Activated CD8-positive, alpha-beta T cell treated with anti-CD3 and anti-CD28 coated beads for 36 hours (primary cell): ENCODE measurements around the gene SMIM12. TPM values are rescaled to one million over a fixed set of nuclear protein-coding genes. Genes with fewer than 3 reads are reported as not detected.
"Not testable (repeated sequence)": the region's sequence is repeated elsewhere in the genome, so short reads cannot be mapped to it uniquely, and the experiment has no call there.

Experiments
- ATAC-seq: fragments of 200-7000 bp; cut with Tn5 transposase; one replicate; pipeline ENCODE4 v1.10.0; 2021; ENCODE audit warnings: mild to moderate bottlenecking, moderate library complexity
- CTCF ChIA-PET: fragments of 350-600 bp; sonication (Branson Sonifier 250); formaldehyde crosslinking; loops from one replicate; lab custom pipeline; 2021; ENCODE audit warnings: antibody characterized with exemption; lab: Charles Lee
- POLR2A ChIA-PET: fragments of 350-600 bp; sonication (Branson Sonifier 250); formaldehyde crosslinking; loops from one replicate; lab custom pipeline; 2021; ENCODE audit warnings: antibody characterized with exemption; lab: Charles Lee
- DNase-seq: peaks from one replicate; pipeline ENCODE4 v3.0.0-alpha.2; 2020
- H3K27ac Mint-ChIP-seq: one replicate; pipeline ENCODE4 v1.8.0; 2021; ENCODE audit warnings: mild to moderate bottlenecking, mixed read lengths
- H3K27me3 Mint-ChIP-seq: one replicate; pipeline ENCODE4 v1.8.0; 2021; ENCODE audit warnings: mixed read lengths
- H3K36me3 Mint-ChIP-seq: one replicate; pipeline ENCODE4 v1.8.0; 2021; ENCODE audit warnings: low read depth, mixed read lengths
- H3K4me1 Mint-ChIP-seq: one replicate; pipeline ENCODE4 v1.8.0; 2021; ENCODE audit warnings: low read depth, mixed read lengths
- H3K4me3 Mint-ChIP-seq: one replicate; pipeline ENCODE4 v1.8.0; 2021; ENCODE audit warnings: mild to moderate bottlenecking, moderate library complexity, mixed read lengths
- H3K9me3 Mint-ChIP-seq: one replicate; pipeline ENCODE4 v1.8.0; 2021; ENCODE audit warnings: mixed read lengths
- CTCF ChIP-seq: fragments of 200-600 bp; IDR thresholded peaks from one replicate; pipeline ENCODE4 v1.8.0; 2022; ENCODE audit warnings: antibody characterized with exemption, mild to moderate bottlenecking
- intact Hi-C: fragments of 100-400 bp; cut with micrococcal nuclease; formaldehyde crosslinking; loops from one replicate; pipeline ENCODE4 v1.10.0; 2022
- total RNA-seq, 2 experiments: library from RNA; stranded (reverse); gene quantifications; one replicate each; pipeline ENCODE4 v1.2.3, GENCODE V29; 2021

The SMIM12 gene
- total RNA-seq, 2 experiments from 2014 or later = 36.6 to 37.5 TPM

GRCh38 chr1:34822202-34822601 lies 37.3 kb downstream of the SMIM12 start:
- CTCF ChIA-PET = interaction anchor here (2.0 kb wide), 1 partner anchor 31 kb away, joined by 7 read pairs; no protein-coding TSS in a partner anchor
- POLR2A ChIA-PET = no interaction called here

GRCh38 chr1:34818862-34819261 lies 40.7 kb downstream of the SMIM12 start:
- intact Hi-C loops, ATAC-seq, H3K9me3 Mint-ChIP-seq, DNase-seq, H3K4me3 Mint-ChIP-seq, H3K4me1 Mint-ChIP-seq, POLR2A ChIA-PET, H3K27ac Mint-ChIP-seq, H3K36me3 Mint-ChIP-seq, H3K27me3 Mint-ChIP-seq: not testable (repeated sequence)
- CTCF ChIA-PET = interaction anchor here (1.7 kb wide), 1 partner anchor 33 kb away, joined by 5 read pairs; no protein-coding TSS in a partner anchor

More at GRCh38 chr1:34822202-34822601, 37.3 kb downstream of the SMIM12 start:
- no peak overlapping the region for H3K27ac Mint-ChIP-seq
- no peaks in the 10 kb centered on the region for H3K9me3 Mint-ChIP-seq
- intact Hi-C loops = no loop called here
- H3K27me3 Mint-ChIP-seq = no peaks in the 10 kb centered on the region
- no peak for TF ChIP-seq CTCF
- H3K4me1 Mint-ChIP-seq = no peaks in the 10 kb centered on the region
- H3K36me3 Mint-ChIP-seq = no peaks in the 10 kb centered on the region
- no peak for DNase-seq
- no peak for ATAC-seq
- H3K4me3 Mint-ChIP-seq = no peak overlapping the region

GRCh38 chr1:34816778-34817177 lies 42.8 kb downstream of the SMIM12 start:
- Mint-ChIP-seq H3K4me1 (no peaks in the 10 kb centered on the region), H3K9me3 (no peaks in the 10 kb centered on the region), H3K27ac (no peak overlapping the region), H3K36me3 (no peaks in the 10 kb centered on the region), H3K27me3 (no peaks in the 10 kb centered on the region), H3K4me3 (no peak overlapping the region)
- intact Hi-C loops = no loop called here
- CTCF ChIA-PET = interaction anchor here (1.8 kb wide), 1 partner anchor 36 kb away, joined by 5 read pairs; no protein-coding TSS in a partner anchor
- TF ChIP-seq CTCF = no peak
- no peak for ATAC-seq
- POLR2A ChIA-PET = no interaction called here
- no peak for DNase-seq

- intact Hi-C loops = no loop called here
- ATAC-seq = no peak
These were observed 43.2 kb downstream of the SMIM12 start for GRCh38 chr1:34816332-34816731.

GRCh38 chr1:34810781-34811180 lies 48.8 kb downstream of the SMIM12 start:
- intact Hi-C loops, DNase-seq, POLR2A ChIA-PET, H3K4me3 Mint-ChIP-seq, CTCF ChIA-PET, H3K4me1 Mint-ChIP-seq, H3K36me3 Mint-ChIP-seq, H3K27me3 Mint-ChIP-seq, H3K9me3 Mint-ChIP-seq, ATAC-seq, H3K27ac Mint-ChIP-seq: not testable (repeated sequence)

More at GRCh38 chr1:34816332-34816731, 43.2 kb downstream of the SMIM12 start:
- H3K4me1 Mint-ChIP-seq = peaks cover 2% of the 10 kb centered on the region
- H3K36me3 Mint-ChIP-seq = no peaks in the 10 kb centered on the region
- DNase-seq = no peak
- H3K27ac Mint-ChIP-seq = no peak overlapping the region
- ChIA-PET CTCF (interaction anchor here (1.8 kb wide), 1 partner anchor 37 kb away, joined by 5 read pairs; no protein-coding TSS in a partner anchor), POLR2A (interaction anchor here (0.6 kb wide), 2 partner anchors 21 to 796 kb away, joined by 3 read pairs; no protein-coding TSS in a partner anchor)
- no peaks in the 10 kb centered on the region for H3K9me3 Mint-ChIP-seq
- H3K27me3 Mint-ChIP-seq = no peaks in the 10 kb centered on the region
- H3K4me3 Mint-ChIP-seq = no peak overlapping the region
- TF ChIP-seq CTCF = no peak

- peaks cover 2% of the 10 kb centered on the region for H3K36me3 Mint-ChIP-seq
- no peak for TF ChIP-seq CTCF
- H3K4me1 Mint-ChIP-seq = peaks cover 2% of the 10 kb centered on the region
- ATAC-seq = no peak
- no peak for DNase-seq
- ChIA-PET CTCF (interaction anchor here (0.8 to 1.9 kb wide), 2 partner anchors 39 to 44 kb away, joined by 3 to 5 read pairs; no protein-coding TSS in a partner anchor), POLR2A (no interaction called here)
- intact Hi-C loops = no loop called here
- H3K27ac Mint-ChIP-seq = no peak overlapping the region
- H3K9me3 Mint-ChIP-seq = peaks cover 10% of the 10 kb centered on the region
- no peaks in the 10 kb centered on the region for H3K27me3 Mint-ChIP-seq
- H3K4me3 Mint-ChIP-seq = no peak overlapping the region
These were observed 51.3 kb downstream of the SMIM12 start for GRCh38 chr1:34808051-34808810.
